ENCODE results near the gene GUCY2D.
"Not testable (repeated sequence)": the region's sequence is repeated elsewhere in the genome, so short reads cannot be mapped to it uniquely, and the experiment has no call there.

GUCY2D gene

DNA sequence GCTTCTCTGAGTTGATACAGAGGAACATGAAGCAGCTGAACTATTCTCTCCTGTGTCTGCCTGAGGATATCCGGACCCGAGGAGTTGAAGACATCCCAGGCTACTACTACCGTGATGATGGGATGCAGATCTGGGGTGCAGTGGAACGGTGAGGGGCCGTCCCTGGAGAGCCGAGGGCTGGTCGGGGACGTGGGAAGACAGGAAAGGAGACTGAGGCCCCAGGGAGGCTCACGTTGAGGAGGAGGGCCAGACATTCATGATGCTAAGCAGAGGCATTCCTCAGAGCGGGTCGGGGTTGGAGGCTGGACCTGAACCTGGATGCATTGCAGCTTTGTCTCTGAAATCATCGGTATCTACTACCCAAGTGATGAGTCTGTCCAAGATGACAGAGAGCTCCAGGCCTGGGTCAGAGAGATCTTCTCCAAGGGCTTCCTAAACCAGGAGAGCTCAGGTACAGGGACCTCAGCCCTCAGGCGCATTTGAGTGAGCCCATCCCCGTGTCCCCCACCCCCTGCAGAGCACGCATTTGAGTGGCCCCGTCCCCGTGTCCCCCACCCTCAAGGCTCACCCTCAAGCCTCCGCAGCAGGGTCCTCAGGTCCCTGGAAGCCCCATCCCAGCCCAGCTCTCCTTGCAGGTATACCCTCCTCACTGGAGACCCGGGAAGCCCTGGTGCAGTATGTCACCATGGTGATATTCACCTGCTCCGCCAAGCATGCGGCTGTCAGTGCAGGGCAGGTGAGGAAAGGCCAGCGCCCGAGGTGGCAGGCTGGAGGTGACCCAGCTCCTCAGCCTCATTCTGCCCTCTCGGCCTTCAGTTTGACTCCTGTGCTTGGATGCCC, 44.7 kb downstream of the GUCY2D start:
- DNase-seq, result no peak

DNA sequence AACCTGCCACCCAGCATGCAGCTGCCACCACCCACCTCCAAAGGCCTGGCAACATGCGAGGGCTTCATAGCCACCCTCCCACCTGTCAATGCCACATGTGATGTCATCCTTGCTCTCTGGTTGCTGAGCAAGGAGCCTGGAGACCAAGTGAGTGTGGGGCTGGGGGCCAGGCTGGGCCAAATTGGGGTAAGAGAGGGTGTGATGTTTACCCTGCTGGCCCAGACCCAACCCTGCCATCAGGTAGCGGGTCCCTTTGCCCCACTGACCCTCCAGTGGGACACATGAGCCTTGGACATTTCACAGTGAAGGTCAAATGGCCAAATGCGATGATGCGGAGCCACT, 45.3 kb downstream of the GUCY2D start:
- DNase-seq, result no peak

DNA sequence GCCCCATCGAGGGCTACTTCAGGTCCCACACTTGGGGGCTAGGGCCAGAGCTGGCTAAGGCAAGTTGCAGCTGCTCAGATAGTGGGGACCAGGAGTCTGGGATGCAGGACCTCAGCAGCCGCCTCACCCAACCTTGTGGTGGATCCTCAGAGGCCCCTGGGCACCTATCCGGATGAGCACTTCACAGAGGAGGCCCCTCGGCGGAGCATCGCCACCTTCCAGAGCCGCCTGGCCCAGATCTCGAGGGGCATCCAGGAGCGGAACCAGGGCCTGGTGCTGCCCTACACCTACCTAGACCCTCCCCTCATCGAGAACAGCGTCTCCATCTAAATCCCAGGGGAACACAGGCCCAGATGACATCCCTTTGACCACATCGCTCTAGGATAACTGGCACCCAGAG, 45.8 kb downstream of the GUCY2D start:
- no peak for DNase-seq

DNA sequence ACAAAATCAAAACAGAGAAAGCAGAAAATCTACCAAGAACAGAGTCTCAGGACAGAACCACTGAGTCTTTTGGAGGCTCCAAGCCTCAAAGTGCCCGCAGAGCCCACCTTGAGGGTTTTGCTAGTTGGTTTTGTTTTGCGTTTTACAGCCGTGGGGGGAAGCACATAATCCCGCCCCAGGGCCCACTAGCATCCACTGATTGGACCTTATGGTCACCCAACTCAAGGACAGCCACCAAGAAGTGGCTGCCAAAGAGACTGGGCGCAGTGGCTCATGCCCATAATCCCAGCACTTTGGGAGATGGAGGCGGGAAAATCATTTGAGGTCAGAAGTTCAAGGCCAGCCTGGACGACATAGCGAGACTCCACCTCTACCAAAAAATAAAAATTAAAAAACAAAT, 46.3 kb downstream of the GUCY2D start:
- no peak for DNase-seq

DNA sequence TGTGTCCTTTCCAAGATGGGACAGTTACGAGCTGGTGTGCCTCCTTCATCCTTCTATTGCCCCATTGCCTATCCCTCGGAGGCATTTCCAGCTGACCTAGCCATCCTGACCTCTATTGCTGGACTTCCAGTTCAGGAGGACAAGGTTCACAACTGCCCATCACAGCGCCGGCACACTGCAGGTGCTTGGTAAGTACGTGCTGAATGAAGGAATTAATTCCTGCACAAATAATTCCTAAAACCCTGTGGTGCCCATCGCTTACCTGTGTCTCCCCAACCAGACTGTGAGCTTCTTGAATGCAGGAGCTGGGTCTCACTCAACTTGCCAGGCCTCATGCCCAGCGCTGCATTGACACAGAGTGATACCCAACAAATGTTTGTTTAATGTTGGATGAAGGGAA, 49.4 kb downstream of the GUCY2D start:
- no peak for DNase-seq

DNA sequence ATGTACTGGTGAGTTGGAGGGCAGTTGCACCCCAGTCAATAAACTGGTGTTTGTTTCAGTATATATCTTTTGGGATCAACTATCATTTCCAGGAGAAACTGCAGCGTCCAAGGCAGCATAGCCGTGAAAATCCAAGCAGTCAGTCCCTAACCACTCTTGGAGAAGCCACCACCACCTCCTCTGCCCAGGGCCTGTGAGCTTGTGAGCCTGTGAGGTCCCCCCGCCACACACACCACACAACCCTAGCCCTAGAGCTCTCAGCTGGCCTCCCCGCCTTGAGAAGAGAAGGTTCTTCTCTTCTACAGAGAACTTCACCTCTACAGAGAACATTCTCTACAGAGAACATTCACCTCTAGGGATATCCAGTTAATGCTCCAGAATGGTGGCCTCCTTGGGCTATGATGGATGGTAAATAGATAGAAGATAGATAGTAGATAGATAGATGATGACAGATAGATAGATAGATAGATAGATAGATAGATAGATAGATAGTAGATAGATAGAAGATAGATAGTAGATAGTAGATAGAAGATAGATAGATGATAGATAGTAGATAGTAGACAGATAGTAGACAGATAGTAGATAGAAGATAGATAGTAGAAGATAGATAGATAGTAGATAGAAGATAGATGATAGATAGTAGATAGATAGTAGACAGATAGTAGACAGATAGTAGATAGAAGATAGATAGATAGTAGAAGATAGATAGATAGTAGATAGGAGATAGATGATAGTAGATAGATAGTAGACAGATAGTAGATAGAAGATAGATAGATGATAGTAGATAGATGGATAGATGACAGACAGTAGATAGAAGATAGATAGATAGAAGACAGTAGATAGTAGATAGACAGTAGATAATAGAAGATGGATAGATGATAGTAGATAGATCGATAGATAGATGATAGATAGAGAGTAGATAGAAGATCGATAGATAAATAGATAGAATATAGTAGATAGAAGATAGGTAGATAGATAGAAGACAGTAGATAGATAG, 50.1 kb downstream of the GUCY2D start:
- DNase-seq, result no peak

DNA sequence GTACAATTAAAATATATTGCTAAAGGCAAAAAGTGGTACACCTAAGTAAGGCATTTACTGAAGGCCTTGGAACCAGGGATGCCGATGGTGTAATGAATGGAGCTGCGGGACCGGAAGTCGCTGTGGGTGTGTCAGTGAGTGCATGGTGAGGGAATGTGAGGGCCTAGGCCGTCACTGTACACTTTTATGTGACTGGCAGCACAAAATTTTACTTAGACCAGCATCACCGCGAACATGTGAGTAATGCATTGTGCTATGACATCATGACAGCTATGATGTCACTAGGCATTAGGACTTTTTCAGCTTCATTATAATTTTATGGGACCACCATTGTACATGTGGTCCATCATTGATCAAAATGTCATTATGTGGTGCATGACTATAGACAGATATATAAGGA, 51.2 kb downstream of the GUCY2D start:
- no peak for DNase-seq

DNA sequence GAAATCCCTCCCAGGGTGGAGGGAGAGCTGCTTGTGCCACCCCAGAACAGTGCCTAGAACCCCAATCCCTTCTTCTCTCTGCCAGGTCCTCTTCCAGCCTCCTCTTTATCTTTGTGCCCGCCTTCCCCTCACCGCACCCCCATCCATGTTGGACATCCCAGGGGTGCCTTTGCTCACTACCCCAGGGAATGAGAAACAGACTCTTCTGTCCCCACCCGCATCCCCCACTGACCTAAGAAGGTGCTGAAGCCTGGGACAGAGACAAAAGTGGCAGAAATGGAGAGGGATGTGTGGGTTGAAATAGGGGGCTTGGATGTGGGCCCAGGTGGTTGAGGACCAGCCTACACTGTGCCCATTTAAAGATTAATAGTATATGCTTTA, 53.4 kb downstream of the GUCY2D start:
- no peak for DNase-seq

DNA sequence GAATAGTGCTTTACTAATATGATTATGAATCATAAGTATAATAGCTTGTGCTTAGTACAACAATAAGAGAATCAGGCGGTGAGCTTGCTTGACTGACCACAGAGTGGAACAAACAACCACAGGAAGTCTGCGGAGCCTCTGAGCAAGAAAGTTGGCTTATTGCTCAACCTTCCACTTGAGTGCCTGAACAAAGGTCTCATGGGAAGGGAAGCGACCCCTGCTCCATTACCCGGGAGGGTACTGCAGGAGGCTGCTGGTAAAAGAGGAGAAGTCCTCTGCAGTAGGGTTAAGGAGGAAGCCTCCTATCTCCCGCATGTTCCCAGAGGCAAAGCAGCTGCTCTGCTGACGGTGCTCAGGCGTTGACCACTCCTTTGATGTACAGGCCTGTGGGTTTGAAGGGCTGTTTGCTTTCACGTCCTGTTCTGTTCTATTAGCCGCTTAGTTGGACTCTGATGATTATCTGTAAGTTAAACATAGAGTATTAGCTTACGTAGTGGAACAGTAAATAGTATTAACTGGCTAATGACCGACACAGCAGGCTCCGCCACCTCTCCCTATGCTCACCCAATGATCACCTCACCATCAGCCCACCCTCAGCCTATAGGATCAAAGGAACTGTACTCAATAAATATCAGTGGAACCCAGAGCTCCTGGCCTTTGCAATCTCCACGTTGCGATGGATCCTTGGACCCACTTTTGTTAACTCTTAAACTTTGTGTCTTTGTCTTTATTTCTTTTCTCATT, 54.0 kb downstream of the GUCY2D start:
- peak; percentile 19 for DNase-seq

DNA sequence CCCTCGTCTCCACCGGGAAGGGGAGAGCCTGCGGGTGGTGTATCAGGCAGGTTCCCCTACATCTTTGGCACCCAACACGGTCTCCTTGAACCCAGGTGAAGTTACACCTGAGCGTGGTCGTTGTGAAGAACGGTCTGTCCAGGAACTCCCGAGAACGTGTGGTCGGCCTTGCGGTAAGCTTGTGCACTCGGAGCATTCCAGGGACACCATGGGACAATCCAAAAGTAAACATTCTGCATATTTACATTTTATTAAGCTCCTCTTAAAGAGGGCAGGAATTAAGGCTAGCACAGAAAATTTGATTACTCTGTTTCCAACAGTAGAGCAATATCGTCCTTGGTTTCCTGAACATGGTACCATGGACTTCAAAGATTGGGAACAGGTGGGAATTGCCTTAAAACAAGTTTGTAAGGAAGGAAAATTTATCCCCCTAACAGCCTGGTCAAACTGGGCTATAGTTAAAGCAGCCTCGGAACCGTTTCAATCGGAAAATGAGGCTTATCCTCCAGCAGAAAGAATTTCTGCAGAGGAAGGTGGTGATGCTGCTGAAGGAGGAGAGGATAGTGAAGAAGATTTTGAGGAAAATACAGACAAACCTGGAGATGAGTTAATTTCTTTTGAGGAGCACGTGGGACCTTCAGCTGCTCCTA, 54.7 kb downstream of the GUCY2D start:
- DNase-seq, result no peak

DNA sequence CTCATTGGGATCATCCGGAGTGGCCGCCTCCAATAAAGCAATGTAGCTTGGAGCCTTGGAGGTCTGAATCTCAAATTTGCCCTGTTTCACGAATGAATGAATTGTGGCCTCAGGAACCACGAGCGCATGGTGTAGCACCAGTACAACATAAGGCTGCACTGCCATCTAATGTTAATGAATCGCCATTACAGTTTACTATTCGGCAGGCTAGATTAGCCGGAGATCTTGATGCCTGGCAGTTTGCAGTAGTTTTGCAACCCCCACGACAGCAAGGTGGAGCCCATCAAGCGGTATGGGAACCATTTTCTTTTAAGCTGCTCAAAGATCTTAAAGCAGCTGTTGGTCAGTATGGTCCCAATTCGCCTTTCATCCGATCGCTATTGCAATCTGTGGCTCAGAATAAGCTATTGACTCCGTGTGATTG, 55.3 kb downstream of the GUCY2D start:
- peak; percentile 63 for DNase-seq

DNA sequence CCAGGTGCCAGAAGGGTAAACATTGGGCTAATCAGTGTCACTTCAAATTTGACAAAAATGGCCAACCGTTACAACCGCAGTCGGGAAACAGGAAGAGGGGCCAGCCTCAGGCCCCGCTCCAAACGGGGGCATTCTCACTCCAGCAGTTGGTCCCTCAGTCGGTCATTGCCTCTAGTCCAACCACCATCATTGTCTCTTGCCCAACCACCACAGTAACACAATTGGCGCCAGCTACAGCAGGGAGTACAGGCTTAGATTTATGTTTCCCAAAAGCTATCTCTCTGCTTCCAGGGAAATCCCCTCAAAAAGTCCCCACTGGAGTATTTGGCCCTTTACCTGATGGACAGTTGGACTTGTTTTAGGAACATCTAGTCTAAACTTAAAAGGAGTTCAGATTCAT, 56.7 kb downstream of the GUCY2D start:
- DNase-seq, result no peak

DNA sequence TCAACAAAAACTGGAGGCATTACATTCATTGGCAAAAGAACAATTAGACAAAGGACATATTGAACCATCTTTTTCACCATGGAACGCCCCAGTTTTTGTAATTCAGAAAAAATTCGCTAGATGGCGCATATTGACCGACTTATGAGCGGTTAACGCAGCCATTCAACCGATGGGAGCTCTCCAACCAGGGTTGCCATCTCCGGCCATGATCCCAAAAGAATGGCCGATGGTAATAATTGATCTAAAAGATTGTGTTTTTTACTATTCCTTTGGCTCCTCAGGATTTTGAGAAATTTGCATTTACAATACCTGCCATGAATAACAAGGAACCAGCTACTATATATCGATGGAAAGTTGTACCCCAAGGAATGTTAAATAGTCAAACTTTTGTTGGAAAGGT, 57.9 kb downstream of the GUCY2D start:
- peak; percentile 73 for DNase-seq

DNA sequence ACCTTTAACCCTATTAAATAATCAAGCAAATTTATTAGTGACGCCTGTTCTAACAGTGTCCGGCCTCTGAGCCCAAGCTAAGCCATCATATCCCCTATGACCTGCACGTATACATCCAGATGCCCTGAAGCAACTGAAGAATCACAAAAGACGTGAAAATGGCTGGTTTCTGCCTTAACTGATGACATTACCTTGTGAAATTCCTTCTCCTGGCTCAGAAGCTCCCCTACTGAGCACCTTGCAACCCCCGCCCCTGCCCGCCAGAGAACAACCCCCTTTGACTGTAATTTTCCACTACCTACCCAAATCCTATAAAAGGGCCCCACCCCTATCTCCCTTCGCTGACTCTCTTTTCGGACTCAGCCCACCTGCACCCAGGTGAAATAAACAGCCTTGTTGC, 59.4 kb downstream of the GUCY2D start:
- DNase-seq, result not testable (repeated sequence)

DNA sequence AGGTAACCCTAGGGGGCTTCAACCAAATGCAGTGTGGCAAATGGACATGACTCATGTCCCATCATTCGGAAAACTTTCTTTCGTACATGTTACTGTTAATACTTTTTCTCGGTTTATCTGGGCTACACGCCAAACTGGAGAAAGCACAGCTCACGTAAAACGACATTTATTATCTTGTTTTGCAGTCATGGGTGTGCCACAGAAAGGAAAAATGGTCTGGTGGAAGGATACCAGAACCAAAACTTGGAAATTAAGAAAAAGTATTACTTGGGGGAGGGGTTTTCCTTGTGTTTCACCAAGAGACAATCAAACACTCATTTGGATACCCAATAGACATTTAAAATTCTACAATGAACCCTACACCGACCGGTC, 60.0 kb downstream of the GUCY2D start:
- no peak for DNase-seq

DNA sequence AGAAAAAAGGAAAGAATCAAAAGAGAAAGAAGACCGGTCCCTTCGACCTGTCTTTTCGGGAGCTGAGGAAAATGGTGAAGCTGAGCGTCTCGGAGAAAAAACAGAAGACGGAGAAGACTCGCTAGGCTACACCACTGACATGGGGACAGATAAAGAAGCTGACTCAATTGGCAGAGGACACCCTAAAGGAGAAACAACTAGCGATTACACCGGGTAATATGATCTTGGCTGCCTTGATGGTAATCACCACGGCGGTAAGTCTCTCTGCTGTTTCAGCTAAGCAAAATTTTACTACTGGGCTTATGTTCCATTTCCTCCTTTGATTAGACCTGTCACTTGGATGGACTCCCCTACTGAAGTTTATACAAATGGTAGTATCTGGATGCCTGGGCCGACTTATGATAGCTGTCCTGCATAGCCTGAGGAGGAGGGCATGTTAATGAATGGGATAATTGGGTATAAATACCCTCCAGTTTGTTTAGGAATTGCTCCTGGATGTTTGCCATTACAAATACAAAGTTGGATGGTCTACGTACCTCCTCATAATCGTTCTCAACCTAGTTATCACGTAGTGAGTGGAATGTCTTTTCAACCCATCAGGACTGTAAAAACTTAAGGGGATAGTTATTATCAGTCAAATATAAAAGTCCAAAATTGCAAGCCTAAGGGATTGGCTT, 60.5 kb downstream of the GUCY2D start:
- DNase-seq, result no peak

DNA sequence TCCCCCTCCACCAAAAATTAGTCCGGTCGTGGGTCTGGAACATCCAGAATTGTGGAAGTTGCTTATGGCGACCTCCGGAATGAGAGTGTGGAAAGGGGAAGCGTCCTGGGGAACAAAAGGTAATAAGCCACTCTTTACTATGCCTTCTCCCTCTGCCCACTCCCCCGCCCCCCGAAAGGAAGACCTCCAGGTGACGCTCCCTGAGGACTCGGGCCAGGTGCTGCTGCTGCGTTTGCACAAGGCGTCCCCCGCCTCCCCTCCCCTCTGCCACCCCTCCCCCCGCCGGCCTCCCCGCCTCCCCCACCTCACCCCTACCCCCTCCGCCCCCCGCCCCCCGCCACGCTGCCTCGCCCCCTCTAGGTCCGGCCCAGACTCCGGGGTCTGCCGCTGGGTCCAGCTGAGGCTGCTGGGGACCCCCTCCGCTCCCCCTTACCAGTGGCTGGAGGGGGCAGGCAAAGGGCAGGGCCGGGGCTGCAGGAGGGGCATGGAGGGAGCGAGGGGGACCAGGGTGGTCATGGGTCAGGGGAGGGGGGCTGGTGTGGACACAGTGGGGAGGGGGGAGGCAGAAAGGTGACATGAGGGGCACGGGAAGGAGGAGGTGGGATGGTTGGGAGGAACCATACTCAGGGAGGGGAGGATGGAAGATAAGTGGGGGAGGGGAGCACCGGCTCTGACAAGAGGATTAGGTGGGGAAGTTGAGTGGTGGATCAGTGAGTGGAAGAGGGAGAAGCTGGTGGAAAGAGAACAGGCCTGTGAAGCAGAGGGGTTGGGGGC, 61.5 kb downstream of the GUCY2D start:
- no peak for DNase-seq

DNA sequence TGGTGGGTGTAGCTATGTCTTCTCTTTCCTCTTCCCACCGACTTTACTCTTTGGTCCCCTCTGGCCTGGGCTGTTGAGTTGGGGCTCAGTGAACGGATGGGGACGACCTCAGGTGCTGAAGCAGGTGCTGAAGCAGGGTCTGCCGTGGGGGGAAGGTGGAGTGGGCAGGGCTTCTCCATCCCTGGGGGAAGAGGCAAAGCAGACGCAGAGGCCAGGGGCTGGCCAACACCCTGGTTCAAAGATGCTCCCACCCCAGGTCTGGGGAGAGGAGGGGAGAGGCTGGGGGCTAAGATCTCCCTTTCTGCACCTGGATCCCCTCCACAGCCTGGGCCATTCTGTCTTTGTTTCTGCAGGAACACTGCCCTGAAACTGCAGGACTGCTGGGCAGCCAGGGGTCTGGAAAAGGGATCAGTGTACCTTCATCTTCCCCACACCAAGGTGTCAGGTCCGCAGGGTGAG, 62.2 kb downstream of the GUCY2D start:
- DNase-seq, result no peak

DNA sequence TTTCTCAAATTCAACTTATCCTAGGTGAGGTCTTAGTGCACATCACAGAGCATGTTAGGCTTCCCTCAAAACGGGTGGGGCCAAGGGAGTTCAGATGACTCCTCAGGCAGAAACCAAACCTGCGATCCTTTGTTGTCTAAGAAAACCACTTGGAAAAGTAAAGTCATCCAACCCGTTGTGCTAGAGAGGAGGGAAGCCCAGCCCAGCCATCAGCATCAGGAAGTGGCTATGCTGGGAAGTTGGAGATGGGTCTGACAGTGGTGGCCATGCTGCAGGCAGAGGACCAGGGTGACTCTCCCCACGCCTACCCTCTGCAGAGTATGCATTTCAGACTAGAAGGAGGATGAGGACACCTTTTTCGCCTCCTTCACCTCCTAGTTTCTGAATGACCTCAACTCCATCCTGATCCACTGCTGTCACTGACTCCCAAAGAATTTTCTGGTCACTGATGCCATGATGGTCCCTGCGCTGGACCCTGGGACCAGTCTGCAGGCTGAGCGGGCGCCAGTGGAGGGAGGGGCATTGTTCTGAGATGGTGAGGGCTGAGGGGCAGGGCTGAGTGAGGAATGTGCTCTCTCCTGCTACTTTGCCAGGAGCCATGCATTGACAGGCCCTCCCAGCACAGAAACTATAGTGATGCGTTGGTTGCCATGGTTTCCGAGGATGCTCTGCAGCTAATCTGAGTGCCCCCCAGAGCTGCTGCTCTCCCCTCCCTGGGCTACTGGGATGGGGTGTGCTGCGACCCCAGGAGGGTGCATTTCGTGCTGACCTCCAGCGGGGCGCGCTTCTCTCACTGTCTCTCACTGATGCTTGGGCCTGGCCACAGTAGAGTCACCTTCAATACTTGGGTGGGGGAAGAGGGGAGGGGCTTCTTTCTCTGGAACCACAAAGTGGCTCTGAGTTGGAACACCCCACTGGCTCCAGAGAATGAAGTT, 64.7 kb downstream of the GUCY2D start:
- no peak for DNase-seq

DNA sequence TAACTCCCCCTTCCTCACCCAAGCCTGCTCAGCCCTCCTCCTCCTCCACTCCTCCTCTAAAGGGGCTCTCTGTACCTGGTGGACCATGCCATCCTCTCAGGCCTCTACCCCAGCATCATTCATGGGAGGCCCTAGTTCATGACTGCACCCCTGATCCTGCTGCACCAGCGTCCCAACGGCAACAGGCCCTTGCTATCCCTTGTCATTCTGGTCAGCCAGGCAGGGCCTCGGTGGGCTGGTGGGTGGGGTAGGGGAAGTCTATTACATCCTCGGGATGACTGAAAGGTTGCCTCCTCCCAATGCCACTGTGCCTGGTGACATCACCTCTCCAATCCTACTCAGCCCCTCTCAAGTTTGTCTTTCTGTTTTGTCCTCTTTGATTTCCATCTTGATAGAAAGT, 65.4 kb downstream of the GUCY2D start:
- no peak for DNase-seq

Measured in stimulated activated CD4-positive, alpha-beta T cell treated with anti-CD3 and anti-CD28 coated beads, Interleukin-4, amount 100 ng/mL, for 24 hours (primary cell).